Cerebellar cortex (tissue), 1 donor: ENCODE data around the gene TXN2.
"Not testable (repeated sequence)": the region's sequence is repeated elsewhere in the genome, so short reads cannot be mapped to it uniquely, and the experiment has no call there.

Experiments used
- DNase-seq: peaks from one replicate; pipeline ENCODE4 v3.0.0-alpha.2; 2015; ENCODE audit warnings: low spot score

Gene TXN2, protein sequence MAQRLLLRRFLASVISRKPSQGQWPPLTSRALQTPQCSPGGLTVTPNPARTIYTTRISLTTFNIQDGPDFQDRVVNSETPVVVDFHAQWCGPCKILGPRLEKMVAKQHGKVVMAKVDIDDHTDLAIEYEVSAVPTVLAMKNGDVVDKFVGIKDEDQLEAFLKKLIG

DNA sequence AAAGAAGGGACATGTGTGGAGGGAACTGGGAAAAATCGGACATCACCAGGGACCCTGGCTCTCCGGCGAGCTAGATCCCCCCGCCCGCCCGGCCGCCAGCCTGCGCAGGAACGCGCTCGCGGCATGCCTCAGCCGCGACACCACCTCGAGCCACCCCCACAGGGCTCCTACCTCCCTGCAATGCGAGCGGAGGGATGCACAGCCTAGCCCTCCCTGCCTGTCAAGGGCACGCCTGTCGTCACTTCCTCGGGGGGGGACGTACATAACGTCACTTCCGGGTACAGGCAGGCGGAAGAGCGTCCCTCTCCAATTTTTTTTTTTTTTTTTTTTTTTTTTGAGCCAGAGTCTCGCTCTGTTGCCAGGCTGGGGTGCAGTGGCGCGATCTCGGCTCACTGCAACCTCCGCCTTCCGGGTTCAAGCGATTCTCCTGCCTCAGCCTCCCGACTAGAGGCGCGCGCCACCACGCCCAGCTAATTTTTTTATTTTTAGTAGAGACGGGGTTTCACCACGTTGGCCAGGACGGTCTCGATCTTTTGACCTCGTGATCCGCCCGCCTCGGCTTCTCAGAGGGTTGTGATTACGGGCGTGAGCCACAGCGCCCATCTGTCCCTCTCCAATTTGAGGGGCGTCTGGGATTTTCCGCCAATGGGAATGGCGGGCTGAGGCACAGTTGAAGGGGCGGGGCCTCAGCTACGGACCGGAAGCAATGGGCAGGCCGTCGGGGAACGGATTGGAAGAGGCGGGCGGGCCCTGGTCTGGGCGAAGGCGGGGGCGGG lies at the start of gene TXN2:
TXN2 (minus strand) TSS at position 248 of the 776 bp plus-strand sequence. CDS start 803 bp downstream, outside the sequence.
- DNase-seq, result peak; percentile 96

DNA sequence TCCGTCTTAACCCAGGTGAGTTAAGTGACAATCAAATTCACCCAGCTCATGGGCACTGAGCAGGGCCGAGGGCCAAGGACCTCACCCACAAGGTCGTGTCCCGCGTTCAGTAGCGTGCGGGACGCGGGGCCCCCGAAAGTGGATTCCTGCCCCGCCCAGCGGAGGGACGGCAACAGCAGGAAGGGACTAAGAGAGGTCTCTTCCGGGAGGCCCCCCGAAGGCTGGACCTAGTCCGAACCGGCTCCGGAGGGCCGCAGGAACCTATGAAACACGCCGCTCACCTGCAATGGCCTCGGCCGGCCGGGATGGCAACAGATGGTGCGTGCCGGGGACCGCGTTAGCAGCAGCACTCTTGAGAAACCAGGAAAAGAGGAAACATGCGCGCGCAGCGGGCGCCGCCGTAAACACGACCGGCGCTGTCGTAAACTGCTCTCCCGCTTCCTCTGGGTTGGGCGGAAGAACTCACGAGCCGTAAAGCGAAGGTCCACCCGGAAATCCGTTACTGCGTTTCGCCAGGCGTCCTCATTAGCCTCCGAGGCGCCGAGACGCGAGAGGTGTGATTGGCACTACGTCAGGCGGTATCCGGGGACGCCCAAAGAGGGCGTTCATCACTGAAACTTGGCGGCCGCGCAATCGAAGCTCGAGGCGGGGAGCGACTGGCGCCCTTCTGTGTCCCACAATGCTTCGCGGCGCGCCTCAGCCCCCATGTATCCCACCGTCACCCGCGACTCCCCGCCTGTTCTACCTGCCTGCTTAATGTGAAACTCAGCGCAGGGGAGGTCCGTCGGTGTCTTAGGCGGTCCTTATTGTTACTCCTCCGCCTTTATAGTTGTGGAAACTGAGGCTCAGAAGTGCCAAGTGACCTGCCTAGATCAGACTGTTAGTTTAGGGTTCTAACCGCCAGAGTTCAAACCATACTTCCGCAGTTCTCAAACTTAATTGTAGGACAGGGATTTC lies 47.6 kb upstream of the TXN2 start, which contains the start of gene EIF3D:
EIF3D (minus strand) TSS at position 372 of the 957 bp plus-strand sequence. CDS start 3,045 bp downstream, outside the sequence.
- peak; percentile 99 for DNase-seq

DNA sequence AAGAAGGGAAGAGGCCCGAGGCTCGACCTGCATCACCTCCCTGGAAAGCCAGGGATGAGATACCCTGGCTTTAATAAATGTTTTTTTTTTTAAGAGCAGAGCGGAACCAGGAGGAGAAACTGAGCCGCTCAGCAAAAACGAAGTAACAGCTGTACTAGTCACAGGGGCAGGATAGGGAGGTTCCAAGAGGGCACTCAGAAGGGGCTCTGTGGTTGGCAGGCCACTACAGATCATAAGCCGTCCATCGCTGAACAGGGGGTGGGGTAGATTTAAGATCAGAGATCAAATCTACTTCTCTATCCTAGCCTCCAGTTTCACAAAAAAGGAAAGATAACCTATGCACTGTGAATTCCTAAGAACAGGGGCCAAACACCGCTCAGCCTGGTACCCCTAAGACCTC lies 46.9 kb upstream of the TXN2 start:
- DNase-seq, result no peak

DNA sequence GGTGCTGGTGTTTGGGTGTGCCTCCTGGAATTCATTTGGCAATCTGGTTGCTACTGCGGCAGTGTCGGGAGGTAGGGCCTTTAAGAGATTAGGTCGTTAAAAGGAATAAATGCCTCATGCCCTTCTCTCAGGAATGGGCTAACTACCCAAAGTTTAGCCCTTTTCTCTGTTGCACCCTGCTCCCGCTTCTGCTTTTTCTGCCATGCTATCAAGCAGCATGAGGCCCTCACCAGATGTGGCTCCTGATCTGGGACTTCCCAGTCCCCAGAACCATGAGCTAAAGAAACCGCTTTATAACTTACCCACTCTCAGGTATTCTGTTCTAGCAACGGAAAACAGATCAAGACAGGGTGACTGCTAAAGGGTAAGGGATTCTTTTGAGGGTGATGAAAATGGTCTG lies 41.2 kb upstream of the TXN2 start:
- DNase-seq, result no peak

DNA sequence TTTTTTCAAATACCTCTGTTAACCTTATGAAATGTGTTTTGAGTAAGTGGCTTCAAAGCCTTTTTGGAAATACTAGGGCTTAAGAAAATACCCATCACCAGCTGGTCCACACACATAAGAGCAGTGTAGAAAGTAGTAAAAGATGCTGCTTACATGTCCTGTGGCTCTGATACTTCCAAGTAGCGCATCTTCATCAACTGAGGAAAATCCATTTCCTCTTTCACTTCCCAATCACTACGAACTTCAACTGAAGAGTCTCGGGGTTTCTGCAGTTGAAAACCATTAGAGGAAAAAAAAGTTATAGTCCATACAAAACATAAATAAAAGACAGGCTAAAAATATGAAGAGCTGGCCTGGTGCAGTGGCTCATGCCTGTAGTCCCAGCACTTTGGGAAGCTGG lies 39.0 kb upstream of the TXN2 start:
- no peak for DNase-seq

DNA sequence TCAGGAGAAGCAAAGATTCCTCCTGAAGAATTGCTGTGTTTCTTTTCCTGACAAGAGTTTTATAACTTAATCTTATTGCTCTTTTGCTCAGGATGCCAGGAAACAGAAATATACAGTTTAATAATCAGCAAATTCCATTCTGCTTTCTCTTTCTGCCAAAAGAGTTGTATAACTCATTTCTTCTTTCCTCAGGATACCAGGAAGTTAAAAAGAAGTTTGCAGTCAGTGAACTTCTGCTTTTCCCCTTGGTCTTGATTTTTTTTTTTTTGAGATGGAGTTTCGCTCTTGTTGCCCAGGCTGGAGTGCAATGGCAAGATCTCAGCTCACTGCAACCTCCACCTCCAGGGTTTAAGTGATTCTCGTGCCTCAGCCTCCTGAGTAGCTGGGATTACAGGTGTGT lies 38.5 kb upstream of the TXN2 start:
- not testable (repeated sequence) for DNase-seq

DNA sequence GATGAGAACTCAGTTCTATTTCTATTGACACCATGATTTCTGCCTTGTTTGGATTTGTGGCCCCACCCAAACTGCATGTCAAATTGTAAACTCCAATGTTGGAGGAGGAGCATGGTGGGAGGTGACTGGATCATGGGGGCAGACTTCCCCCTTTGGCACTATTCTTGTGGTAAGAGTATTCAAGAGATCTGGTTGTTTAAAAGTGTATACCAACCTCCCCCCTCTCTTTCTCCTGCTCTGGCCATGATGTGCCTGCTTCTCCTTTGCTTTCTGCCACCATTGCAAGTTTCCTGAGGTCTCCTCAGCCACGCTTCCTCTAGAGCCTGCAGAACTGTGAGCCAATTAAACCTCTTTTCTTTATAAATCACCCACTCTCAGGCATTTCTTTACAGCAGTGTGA lies 33.3 kb upstream of the TXN2 start:
- DNase-seq, result no peak

DNA sequence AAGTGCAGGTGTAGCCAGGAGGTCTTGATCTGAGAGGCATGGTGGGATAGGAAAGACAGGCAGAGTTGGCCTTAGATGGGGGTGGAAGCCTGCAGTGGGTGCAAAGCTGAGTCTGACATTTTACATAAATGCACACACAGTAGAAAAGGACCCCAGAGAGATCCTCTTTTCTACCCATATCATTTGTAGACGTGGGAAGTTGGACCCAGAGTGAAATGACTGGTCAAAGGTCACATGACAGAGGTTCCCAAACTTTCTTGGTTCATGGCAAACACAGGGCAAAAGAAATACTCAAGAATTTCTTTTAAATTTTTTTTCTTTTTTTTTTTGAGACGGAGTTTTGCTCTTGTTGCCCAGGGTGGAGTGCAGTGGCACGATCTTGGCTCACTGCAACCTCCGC lies 31.6 kb upstream of the TXN2 start:
- DNase-seq, result no peak

DNA sequence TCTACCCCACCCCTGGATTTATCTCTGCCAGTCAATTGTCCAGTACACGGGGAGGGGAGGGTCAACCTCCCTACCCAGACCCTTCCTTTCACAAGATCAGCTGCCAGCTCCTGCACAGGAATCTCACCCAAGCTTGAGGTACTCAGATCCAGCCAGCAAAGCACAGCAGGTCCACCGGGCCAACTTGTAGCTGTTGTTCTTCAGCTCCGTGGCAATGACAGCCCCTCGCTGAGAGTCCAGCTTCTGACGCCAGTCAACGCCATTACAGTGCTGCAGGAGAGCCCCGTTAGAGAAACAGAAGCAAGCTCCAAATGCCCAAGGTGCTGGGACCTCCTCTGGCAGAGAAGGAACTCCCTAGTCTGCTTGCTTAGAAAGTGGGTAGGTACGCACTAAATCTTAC lies 30.9 kb upstream of the TXN2 start:
- no peak for DNase-seq

DNA sequence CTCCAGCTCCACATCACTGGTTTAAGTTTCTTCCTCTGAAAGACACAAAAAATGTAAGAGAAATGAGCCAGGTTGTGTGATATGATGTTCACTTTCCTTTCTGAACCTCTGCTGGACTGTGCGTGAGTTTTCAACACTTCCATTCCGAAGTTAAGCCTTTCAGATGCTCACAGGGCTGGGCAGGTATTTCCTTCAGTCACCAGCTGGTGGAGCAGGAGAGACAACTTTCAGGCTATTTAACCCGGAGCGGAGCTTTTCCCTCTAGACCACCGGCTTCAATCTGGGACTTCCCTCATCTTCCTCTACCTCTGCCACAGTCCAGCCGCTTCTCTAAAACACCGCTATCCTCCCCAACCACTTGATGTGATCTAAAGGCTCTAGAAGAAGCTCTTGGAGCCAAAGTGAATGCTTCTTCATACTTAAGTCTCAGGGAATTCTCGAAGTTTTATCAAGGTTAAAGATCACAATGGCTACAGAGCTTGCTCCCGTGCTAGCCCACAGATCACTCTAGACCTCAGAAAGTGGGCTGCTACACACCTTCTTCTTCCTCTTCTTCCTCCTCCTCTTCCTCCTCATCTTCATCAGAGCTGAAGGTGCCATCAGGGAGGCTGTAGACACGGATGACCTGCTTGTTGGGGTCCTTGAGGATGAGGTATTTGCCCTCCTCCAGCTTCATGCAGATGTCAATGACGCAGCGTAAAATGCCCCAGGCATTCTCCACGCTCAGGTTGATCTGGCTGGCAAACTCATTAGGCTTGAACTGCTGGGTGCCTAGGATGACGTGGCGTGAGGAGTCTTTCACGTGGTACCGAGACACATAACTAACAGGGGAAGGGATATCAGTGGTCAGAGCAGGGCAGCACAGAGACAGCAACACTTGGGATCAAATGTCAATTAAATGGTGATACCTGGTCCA lies 29.8 kb upstream of the TXN2 start:
- peak; percentile 74 for DNase-seq

DNA sequence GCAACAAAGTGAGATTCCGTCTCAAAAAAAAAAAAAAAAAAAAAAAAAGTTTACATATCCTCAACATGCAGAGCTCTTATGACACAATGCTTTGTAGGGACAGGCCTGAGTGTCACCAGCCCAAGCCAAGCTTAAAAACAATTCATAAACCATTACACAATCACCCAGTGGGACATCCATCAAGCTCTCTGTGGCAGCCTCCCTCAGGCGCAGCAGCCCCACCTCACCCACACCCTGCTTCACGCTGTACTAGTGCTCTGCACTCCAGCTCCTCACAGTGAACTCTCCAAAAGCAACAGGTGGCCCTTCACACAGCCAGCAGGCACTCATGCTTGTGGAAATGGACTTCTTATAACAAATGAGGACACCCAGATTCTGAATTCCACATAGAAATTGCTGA lies 28.9 kb upstream of the TXN2 start:
- no peak for DNase-seq

DNA sequence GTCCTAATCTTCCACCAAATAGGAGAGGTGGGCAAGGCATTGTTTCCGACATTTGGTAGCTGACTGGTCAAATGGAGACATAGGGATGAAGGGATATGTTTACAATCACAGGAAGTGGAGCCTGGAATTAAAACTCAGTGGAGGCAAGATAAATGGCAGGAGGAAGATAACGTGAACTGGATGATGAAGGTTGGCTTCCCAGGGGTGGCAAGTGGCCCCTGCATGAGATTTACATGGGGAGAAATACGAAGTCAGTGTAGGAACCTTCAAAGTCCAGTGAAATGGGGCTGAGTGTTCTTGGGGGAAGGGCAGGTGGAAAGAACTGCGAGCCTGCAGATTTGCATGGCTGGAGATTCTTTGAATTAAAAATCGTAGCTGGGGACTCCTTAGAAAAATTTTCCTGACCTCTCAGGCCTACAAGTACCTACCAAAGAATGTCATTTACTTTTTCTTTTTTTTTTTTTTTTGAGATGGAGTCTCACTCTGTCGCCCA lies 26.1 kb upstream of the TXN2 start:
- DNase-seq, result no peak

DNA sequence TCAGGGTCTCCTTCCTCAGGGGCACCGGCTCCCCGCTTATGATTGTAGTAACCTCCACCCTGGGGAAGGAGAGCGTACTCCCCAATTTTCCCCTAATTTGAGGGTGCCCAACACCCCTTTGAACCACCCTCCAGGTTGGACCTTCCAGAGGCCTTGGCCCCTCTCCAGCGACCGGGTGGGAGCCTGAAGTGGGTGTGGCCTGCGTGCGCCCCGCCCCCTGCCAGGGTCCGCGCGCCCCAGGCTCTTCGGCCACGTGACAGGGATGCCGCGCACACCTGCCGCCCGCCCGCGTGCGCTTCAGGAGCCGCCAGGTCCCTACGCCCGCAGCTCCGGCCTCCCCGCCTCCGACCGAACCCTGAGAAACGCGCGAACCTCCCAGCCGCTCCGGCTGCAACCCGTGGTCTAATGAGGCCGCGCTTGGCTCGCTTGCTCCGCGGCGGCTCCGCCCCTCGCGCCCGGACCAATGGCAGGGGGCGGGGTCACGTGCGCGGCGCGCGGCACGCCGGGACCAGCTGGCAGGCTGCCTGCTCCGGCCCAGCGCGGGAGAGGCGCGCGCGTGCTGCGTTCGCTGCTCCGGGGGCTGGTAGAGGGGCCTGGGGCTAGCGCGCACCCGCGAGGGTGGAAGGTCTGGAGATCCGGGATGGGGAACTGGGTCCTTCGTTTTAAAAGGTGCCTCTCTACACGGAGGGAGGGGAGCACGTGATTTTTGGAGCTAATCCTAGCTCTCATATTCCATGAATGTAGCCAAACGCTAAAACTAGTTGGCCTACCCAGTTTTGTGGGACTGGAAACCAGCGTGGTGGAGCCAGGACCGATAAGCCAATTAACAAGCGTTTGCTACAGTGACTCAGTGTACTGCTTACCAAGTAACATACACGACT lies 25.4 kb upstream of the TXN2 start, which contains the start of gene FOXRED2:
FOXRED2 (minus strand) TSS at position 404 of the 881 bp plus-strand sequence. CDS start 618 bp downstream, outside the sequence.
- DNase-seq, result peak; percentile 83

DNA sequence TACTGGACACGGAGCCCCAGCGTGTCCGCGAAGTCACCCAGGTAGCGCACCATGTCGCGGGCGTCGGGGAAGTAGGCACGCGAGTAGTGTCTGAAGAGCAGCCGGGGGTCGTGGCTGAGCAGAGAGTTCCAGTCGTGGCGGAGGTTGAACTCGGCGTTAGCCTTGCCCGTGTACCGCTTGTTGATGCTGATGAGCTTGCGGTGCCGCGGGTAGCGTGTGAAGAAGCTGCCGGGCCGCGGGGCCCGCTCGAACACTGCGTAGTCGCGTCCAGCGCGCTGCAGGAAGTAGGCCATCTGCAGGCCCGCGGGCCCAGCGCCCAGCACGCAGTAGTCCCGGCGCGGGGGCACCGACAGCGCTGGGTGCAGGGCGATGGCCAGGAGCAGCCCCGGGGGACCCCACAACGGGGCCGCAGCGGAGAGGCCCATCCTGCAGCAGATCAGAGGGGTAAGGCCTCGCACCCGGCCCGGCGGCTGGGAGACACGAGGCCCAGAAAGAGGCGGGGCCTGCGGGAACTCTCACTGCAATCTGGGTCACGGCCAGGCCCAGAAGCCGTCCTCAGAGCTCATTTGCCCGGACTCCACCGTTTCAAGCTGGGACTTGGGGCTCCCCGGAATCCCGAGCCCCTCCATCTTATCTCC lies 24.7 kb upstream of the TXN2 start:
- no peak for DNase-seq

DNA sequence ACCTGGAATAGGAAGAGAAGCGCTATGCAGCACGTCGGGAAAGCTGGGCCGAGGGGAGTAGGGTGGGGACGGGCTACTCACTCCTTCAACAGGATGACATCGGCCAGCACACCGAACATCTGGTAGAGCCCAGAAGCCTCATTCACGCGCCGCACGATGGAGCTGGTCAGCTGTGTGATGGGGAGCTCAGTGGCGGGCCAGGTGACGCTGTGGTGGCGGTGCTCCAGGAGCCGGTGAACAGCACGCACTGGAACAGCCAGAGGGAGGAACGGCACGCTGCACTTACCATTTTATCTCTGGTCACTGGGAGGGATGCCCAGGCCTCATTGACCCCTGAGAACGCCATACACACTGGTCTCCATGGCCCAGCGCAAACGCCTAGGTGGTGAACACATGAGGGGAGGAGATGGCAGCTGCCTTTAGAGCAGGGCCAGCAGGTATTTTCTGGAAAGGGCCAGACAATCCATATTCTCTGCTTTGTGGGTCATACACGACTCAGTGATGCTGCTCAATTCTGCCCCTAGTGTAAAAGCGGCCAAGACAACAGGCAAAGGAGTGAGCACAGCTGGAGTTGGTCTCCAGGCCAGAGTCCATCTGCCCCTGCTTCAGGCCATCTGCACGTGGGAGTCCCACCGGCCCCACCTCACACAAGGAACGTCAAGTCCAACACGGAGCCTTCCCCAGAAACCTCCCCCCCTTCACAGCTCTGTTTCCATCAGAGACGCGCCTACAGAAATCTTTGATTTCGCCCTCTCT lies 16.6 kb upstream of the TXN2 start:
- peak; percentile 42 for DNase-seq

DNA sequence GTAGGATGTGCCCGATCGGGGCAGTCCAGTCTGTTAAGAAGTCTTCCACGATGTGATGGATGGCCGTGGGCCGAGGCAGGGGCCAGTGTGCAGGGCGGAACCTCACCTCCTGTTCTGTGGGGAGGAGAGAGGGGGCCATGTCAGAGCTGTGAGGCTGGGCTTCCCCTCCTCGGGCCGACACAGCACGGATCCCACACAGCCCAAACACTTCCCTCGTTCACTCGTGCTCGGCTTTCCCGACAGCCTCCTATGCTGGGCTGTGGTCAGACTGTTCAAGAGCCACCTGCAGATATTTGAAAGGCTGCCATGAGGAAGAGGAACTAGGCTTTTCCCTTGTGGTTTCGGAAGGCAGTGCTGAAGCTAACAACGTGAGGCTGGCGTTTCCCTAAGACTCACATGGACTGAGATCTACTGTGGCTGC lies 12.3 kb upstream of the TXN2 start:
- no peak for DNase-seq

DNA sequence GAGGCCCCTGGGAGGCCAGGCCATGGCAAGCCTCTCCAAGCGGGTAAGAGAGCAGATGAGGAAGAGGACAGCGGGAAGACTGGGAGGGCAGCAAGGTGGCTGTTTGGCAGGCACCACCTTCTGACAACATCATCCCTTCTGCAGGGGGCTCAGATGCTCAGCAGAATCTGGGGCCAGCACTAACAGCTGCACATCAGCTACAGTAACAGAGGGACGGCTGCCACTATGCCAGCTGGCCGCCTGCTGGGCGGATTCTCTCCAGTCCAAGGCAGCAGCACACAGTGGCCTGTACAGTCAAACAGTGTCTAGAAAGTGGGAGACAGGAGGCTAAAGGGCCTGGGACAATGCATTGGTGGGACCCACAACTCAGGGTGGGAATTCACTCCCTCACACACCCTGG lies 10.7 kb upstream of the TXN2 start:
- DNase-seq, result no peak

DNA sequence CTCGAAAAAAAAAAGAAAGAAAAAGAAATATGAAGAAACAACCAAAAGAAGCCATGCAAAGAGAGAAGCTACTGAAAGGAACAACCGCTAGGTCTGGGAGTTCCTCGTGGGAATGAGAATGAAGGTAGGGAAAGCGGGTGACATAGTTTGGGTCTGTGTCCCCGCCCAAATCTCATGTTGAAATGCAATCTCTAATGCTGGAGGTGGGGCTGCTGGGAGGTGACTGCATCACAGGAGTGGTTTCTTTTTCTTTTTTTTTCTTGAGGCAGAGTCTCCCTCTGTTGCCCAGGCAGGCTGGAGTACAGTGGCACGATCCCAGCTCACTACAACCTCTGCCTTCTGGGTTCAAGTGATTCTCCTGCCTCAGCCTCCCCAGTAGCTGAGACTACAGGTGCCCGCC lies 9.7 kb upstream of the TXN2 start:
- DNase-seq, result no peak
